Astrocyte (in vitro differentiated cells and primary cell): ENCODE results near the gene CCDC81.

Source experiments
- EZH2 ChIP-seq: IDR thresholded peaks from 2 replicates; pipeline ENCODE4 v1.6.1; 2012; ENCODE audit warnings: mild to moderate bottlenecking, low read length, inconsistent platforms; ENCODE audit not compliant: insufficient read depth
- TF ChIP-seq, protein P1 (sequence below): IDR thresholded peaks from 2 replicates; pipeline ENCODE4 v1.5.1; 2011; ENCODE audit warnings: low read depth, mild to moderate bottlenecking, inconsistent platforms, low read length, moderate library complexity; ENCODE audit not compliant: insufficient read depth

GRCh38 chr11:86446163-86446923 lies 71.7 kb downstream of the CCDC81 start:
- TF ChIP-seq, protein P1, sequence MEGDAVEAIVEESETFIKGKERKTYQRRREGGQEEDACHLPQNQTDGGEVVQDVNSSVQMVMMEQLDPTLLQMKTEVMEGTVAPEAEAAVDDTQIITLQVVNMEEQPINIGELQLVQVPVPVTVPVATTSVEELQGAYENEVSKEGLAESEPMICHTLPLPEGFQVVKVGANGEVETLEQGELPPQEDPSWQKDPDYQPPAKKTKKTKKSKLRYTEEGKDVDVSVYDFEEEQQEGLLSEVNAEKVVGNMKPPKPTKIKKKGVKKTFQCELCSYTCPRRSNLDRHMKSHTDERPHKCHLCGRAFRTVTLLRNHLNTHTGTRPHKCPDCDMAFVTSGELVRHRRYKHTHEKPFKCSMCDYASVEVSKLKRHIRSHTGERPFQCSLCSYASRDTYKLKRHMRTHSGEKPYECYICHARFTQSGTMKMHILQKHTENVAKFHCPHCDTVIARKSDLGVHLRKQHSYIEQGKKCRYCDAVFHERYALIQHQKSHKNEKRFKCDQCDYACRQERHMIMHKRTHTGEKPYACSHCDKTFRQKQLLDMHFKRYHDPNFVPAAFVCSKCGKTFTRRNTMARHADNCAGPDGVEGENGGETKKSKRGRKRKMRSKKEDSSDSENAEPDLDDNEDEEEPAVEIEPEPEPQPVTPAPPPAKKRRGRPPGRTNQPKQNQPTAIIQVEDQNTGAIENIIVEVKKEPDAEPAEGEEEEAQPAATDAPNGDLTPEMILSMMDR, result no peak
- no peak for TF ChIP-seq EZH2
